Gastroesophageal sphincter (tissue), 4 donors: ENCODE data around the gene LRRC4B. TPM values are rescaled to one million over a fixed set of nuclear protein-coding genes. Genes with fewer than 3 reads are reported as not detected.

ENCODE experiments used
- ATAC-seq: fragments of 150-250 bp; one replicate; pipeline ENCODE4 v1.9.1; 2016; ENCODE audit warnings: mild to moderate bottlenecking, moderate library complexity
- H3K27ac ChIP-seq, 4 donors: fragments of 200-600 bp; sonication (generic) in 3 of 4; 1 replicate in 3 of 4; 2 replicates in 1 of 4; pipeline ENCODE4 v1.5.1; 2016 to 2019
- H3K27me3 ChIP-seq: fragments of 200-600 bp; sonication (generic); one replicate; pipeline ENCODE4 v1.5.1; 2019
- H3K36me3 ChIP-seq, 2 donors: fragments of 200-600 bp; sonication (generic); one replicate each; pipeline ENCODE4 v1.5.1; 2019; ENCODE audit warnings: control low read depth in 1 of 2
- H3K4me1 ChIP-seq, 3 donors: fragments of 200-600 bp; sonication (generic); 1 replicate in 2 of 3; 2 replicates in 1 of 3; pipeline ENCODE4 v1.5.1; 2016 to 2019; ENCODE audit warnings: control low read depth in 2 of 3
- H3K4me3 ChIP-seq, 2 donors: fragments of 200-600 bp; sonication (generic); one replicate each; pipeline ENCODE4 v1.5.1; 2019; ENCODE audit warnings: mild to moderate bottlenecking in 1 of 2, moderate library complexity in 1 of 2
- H3K9me3 ChIP-seq, 3 donors: fragments of 200-600 bp; sonication (generic); one replicate each; pipeline ENCODE4 v1.5.1; 2017 to 2019; ENCODE audit warnings: control low read depth in 2 of 3
- CTCF ChIP-seq, 4 experiments: fragments of 200-600 bp in 2 of 4; fragments of 450-650 bp in 2 of 4; sonication (generic) in 1 of 4; IDR thresholded peaks; one replicate each; pipeline ENCODE4 v1.5.1; 2017 to 2019; ENCODE audit warnings: antibody characterized with exemption in 4 of 4, mild to moderate bottlenecking in 2 of 4, moderate library complexity in 2 of 4
- EP300 ChIP-seq: sonication (generic); formaldehyde crosslinking; IDR thresholded peaks from one replicate; pipeline ENCODE4 v1.6.1; 2017; ENCODE audit warnings: antibody characterized with exemption, mild to moderate bottlenecking
- POLR2A ChIP-seq, 2 donors: fragments of 450-650 bp; IDR thresholded peaks; one replicate each; pipeline ENCODE4 v1.6.1; 2017; ENCODE audit warnings: antibody characterized with exemption in 2 of 2, mild to moderate bottlenecking in 2 of 2, moderate library complexity in 1 of 2
- POLR2AphosphoS5 ChIP-seq: sonication (generic); formaldehyde crosslinking; IDR thresholded peaks from one replicate; pipeline ENCODE4 v1.6.1; 2017; ENCODE audit warnings: antibody characterized with exemption
- WGBS, 2 donors: methylation state at CpG; one replicate each; pipeline ENCODE4 v1.1.5; 2018; ENCODE audit warnings: low coverage in 1 of 2; 5-methylcytosine and 5-hydroxymethylcytosine counted together
- total RNA-seq, 4 donors: library from RNA; depleted of rRNA; stranded (reverse); fragments of >200 nt; gene quantifications; one replicate each; pipeline ENCODE4 v1.1.0, GENCODE V29; 2016

Gene LRRC4B
- total RNA-seq, 4 donors from 2014 or later, result 5.0 to 9.3 (median 7.6) TPM

GRCh38 chr19:50562329-50562728 is 5.9 kb downstream of the LRRC4B start:
- no peak for ATAC-seq
- no peak for TF ChIP-seq EP300
- TF ChIP-seq POLR2AphosphoS5, result no peak
- no peak for TF ChIP-seq CTCF (IDR thresholded peaks at IDR 0.05)
- no peak for TF ChIP-seq POLR2A (IDR thresholded peaks at IDR 0.05)
- 50% methylated on average over 1 of the region's 4 CpGs; no CpG with 5 or more reads in 1 of the 2 donors for WGBS, 2 donors

GRCh38 chr19:50559636-50560035 is 8.6 kb downstream of the LRRC4B start:
- no peak for ATAC-seq
- Histone ChIP-seq H3K27me3 (peaks cover 93% of the 10 kb centered on the region), H3K36me3 (no peaks in the 10 kb centered on the region), H3K9me3 (no peaks in the 10 kb centered on the region), H3K4me3 (no peak overlapping the region), H3K4me1 (peaks cover 0 to 16% (median 11%) of the 10 kb centered on the region in 3 donors), H3K27ac (no peak overlapping the region)
- 81 to 88% methylated on average over 3 to 9 of the region's 10 CpGs for WGBS, 2 donors
- TF ChIP-seq POLR2A (IDR thresholded peaks at IDR 0.05) (no peak), POLR2AphosphoS5 (no peak), CTCF (IDR thresholded peaks at IDR 0.05) (no peak), EP300 (no peak)

More at GRCh38 chr19:50562329-50562728, 5.9 kb downstream of the LRRC4B start:
- Histone ChIP-seq H3K27ac (no peak overlapping the region), H3K27me3 (peaks cover 93% of the 10 kb centered on the region), H3K36me3 (no peaks in the 10 kb centered on the region), H3K4me3 (no peak overlapping the region), H3K9me3 (no peaks in the 10 kb centered on the region), H3K4me1 (peaks cover 0 to 12% (median 2%) of the 10 kb centered on the region in 3 donors)

GRCh38 chr19:50558449-50558848 is 9.8 kb downstream of the LRRC4B start:
- Histone ChIP-seq H3K27me3 (peaks cover 93% of the 10 kb centered on the region), H3K4me3 (no peak overlapping the region), H3K9me3 (no peaks in the 10 kb centered on the region), H3K27ac (no peak overlapping the region), H3K4me1 (peaks cover 0 to 16% (median 11%) of the 10 kb centered on the region in 3 donors), H3K36me3 (no peaks in the 10 kb centered on the region)
- TF ChIP-seq POLR2AphosphoS5 (no peak), EP300 (no peak), POLR2A (IDR thresholded peaks at IDR 0.05) (no peak), CTCF (IDR thresholded peaks at IDR 0.05) (no peak)
- no peak for ATAC-seq
- 89% methylated on average over 13 of the region's 13 CpGs; no CpG with 5 or more reads in 1 of the 2 donors for WGBS, 2 donors

GRCh38 chr19:50558039-50558438 is 10.2 kb downstream of the LRRC4B start:
- no peak for ATAC-seq
- Histone ChIP-seq H3K4me1 (peaks cover 0 to 16% (median 11%) of the 10 kb centered on the region in 3 donors), H3K27me3 (peaks cover 93% of the 10 kb centered on the region), H3K36me3 (no peaks in the 10 kb centered on the region), H3K4me3 (no peak overlapping the region), H3K27ac (no peak overlapping the region), H3K9me3 (no peaks in the 10 kb centered on the region)
- 91% methylated on average over 4 of the region's 4 CpGs; no CpG with 5 or more reads in 1 of the 2 donors for WGBS, 2 donors
- TF ChIP-seq POLR2A (IDR thresholded peaks at IDR 0.05), result no peak
- no peak for TF ChIP-seq CTCF (IDR thresholded peaks at IDR 0.05)
- TF ChIP-seq EP300, result no peak
- no peak for TF ChIP-seq POLR2AphosphoS5

- ATAC-seq, result no peak
- no peaks in the 10 kb centered on the region for H3K36me3 ChIP-seq
- TF ChIP-seq CTCF (IDR thresholded peaks at IDR 0.05), result no peak
- TF ChIP-seq POLR2AphosphoS5, result no peak
- TF ChIP-seq POLR2A (IDR thresholded peaks at IDR 0.05), result no peak
- no peak for TF ChIP-seq EP300
- H3K27me3 ChIP-seq, result peaks cover 93% of the 10 kb centered on the region
- peak overlapping the region in 1 of 2 donors; percentile 51 for H3K4me3 ChIP-seq
- no peak overlapping the region for H3K27ac ChIP-seq
- 9% methylated on average over 13 of the region's 20 CpGs; no CpG with 5 or more reads in 1 of the 2 donors for WGBS, 2 donors
- no peaks in the 10 kb centered on the region for H3K9me3 ChIP-seq
- peaks cover 0 to 17% (median 11%) of the 10 kb centered on the region in 3 donors for H3K4me1 ChIP-seq
Observed at GRCh38 chr19:50557009-50557613, 11.1 kb downstream of the LRRC4B start.
